Activated CD4-positive, alpha-beta T cell treated with anti-CD3 and anti-CD28 coated beads, Interleukin-2, amount 50 U/mL, for 48 hours (primary cell): Measurements from ENCODE around the gene CMPK1.
"Not testable (repeated sequence)": the region's sequence is repeated elsewhere in the genome, so short reads cannot be mapped to it uniquely, and the experiment has no call there.

ENCODE experiments used
- DNase-seq, 2 experiments: peaks; one replicate each; pipeline ENCODE4 v3.0.0-alpha.2; 2020

Gene CMPK1, protein sequence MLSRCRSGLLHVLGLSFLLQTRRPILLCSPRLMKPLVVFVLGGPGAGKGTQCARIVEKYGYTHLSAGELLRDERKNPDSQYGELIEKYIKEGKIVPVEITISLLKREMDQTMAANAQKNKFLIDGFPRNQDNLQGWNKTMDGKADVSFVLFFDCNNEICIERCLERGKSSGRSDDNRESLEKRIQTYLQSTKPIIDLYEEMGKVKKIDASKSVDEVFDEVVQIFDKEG

DNA sequence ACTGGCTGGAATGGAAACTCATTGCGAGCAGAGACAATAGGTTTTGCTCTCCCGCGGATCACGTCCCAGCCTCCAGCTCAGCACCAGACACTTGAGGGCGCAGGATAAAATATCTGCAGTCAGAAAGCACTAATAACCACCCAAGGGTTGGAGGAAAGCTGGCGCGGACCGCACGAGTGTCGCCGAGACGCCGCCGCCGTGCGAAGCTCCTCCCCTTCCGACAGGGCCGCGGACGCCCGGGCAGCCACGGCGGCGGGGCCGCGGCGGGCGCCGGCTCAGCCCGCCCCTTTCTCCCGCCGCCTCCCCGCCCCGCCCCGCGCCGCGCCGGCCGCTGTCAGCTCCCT is at the start of gene CMPK1:
Gene CMPK1 (plus strand): TSS at position 213 of the 344 bp plus-strand sequence. CDS start 156 bp downstream, outside the sequence.
- peak; percentile 78 to 82 for DNase-seq

DNA sequence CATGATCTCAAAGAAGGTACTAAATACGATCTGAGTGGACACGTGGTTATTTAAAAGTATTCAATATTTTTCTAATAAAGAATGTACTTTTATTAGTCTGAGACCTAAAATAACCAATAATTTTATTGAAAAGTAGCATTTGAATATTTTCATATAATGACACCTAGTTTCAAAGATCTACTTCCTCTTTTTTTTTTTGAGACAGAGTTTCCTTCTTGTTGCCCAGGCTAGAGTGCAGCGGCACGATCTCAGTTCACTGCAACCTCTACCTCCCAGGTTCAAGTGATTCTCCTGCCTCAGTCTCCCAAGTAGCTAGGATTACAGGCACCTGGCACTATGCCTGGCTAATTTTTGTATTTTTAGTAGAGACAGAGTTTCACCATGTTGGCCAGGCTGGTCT is 45.5 kb upstream of the CMPK1 start:
- not testable (repeated sequence) for DNase-seq

DNA sequence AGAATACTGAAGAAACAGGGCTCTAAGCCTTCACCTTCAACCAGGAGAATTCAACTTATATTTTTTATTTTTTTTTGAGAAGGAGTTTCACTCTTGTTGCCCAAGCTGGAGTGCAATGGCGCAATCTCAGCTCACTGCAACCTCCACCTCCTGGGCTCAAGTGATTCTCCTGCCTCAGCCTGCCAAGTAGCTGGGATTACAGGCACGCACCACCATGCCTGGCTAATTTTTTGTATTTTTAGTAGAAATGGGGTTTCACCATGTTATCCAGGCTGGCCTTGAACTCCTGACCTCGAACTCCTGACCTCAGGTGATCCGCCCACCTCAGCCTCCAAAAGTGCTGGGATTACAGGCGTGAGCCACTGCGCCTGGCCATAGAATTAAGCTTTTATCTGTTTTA is 38.7 kb upstream of the CMPK1 start:
- not testable (repeated sequence) for DNase-seq

DNA sequence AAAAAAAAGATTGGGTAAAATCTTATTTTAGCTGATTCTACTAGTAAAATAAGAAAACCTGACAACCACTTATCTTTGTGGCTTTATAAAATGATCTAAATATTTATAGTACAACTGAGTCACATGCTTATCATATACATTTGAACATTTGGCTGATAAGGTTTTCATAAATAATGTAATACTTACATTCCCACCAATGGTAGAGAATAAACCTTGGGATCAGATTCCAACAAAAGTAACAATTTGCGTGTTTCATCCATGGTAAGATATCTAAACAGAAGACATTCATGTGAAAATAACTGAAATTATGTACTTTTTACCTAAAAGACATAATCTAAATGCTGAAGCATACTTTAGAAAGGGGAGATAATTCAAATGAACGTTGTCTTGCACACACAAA is 38.0 kb upstream of the CMPK1 start:
- DNase-seq, result no peak

DNA sequence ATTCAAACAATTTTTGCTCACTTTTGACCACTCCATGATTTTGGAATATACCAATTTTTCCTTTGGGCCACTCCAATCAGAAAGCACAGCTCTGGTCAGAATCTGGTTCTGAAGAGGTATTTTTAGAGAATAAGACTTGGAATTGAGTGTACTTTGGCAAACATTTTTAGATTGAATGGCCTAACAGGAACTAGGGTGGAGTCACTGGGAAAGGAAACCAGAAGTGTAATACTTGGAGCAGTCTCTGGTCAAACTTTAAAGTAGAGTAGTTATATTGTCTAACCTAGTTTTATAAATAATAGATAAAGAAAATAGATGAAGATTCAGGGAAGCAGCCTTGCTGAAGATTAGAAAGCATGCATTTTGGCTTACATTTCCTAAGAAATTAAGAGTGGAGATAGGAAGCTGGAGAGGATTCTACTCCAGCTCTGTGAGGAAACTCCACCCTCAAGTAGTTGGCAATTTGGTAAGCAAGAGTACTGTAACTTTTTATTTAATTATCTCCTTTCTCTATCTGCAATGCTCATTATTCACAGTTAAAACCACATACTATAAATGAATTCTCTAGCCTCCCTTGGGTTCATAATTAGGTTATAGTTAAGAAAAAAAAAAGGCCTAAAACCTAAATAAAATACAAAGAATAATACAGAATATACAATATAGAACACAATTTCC is 35.4 kb upstream of the CMPK1 start:
- DNase-seq, result no peak

DNA sequence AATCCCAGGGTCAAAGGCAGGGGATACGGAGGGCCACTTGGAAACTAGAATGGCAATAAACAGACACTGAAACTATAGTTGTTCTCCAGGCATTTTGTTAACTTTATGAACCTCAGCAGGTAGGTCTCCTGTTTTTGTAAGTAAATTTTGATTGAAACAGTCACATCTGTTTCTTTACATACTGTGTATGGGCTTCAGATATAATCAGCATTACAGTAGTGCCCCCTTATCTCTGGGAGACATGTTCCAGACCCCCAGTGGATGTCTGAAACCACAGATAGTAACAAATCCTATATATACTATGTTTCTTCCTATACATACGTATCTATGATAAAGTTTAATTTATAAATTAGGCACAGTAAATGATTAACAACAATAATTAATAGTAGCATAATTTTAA is 31.1 kb upstream of the CMPK1 start:
- no peak for DNase-seq

DNA sequence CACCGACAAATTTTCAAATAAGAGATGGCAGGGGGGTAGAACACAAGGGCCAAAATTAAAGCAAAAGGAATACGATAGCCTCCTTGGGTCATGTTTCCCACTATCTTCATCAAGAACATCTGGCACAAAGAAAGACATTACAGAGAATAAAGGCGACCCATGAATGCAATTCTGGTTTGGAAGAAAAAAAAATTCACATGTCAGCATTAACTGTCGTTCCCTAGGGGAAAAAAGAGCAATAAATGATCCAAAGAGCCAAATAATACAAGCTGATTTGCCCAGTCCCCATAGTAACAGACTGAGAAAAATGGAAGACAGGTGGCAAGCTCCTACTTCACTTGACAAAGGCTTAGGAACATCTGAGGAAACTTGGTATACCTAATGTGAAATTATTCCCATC is 24.2 kb upstream of the CMPK1 start:
- no peak for DNase-seq

DNA sequence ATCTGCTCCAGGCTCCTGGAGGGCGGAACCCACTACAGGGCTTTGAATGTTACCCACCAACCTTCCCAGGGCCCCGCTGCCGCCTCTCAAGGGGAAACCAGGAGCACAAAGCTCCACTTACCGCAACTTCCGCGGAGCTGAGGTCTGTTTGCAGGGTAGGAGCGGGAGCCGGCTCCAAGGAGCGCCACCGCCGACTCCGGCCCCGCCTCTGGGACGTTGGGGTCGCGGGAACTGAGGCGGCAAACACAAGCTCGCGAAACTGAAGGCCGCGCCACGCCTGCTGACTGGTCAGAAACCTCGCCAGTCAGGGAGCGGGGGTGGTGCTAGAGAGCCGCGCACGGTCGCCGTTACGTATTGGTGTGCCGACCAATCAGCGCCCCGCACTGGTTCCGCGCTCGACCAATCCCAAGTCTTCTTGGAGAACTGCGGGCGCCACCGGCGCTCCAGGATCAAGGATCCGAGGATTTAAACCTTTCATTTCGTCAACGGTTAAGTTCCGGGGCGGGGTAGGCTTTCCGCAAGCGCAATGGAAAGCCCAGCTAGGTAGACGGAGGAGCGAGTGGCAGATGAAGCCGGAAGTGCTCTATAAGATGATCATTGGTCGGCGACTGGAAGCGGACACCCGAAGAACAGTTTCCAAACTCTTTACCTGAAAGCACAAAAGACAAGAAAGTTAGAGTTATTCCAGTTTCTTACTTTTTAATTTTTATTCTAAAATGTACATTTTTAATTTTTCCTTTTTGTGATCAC is 19.5 kb upstream of the CMPK1 start, which contains the start of gene STIL:
Gene STIL (minus strand): TSS at position 233 of the 750 bp plus-strand sequence. CDS start 3,828 bp downstream, outside the sequence.
- DNase-seq, result peak; percentile 97 to 99

DNA sequence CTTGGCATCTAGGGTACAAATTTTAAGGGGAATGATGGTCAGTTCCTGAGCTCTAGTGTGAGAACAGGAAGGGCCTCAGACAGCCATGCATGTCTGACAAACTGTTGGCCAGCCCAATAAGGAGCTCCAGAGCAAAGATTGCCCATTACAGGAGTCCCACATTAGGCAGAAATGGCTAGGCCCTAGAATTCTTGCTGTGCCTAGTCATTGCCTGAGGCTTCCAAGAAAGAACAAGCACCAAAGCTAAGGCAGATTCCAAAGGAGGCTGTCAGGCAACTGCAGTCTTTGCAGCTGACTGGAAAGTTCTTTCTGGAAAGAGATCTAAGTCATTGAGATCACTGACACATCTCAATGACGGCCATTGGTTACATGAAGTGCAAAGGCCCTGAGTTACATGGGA is 15.7 kb upstream of the CMPK1 start:
- no peak for DNase-seq

DNA sequence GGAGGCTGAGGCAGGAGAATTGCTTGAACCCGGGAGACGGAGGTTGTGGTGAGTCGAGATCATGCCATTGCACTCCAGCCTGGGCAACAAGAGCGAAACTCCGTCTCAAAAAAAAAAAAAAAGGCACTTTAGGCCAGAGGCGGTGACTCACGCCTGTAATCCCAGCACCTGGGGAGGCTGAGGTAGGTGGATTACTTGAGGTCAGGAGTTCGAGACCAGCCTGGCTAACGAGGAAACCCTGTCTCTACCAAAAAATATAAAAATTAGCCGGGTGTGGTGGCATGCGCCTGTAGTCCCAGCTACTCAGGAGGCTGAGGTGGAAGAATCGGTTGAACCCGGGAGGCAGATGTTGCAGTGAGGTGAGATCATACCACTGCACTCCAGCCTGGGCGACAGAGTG is 13.6 kb upstream of the CMPK1 start:
- DNase-seq, result not testable (repeated sequence)

DNA sequence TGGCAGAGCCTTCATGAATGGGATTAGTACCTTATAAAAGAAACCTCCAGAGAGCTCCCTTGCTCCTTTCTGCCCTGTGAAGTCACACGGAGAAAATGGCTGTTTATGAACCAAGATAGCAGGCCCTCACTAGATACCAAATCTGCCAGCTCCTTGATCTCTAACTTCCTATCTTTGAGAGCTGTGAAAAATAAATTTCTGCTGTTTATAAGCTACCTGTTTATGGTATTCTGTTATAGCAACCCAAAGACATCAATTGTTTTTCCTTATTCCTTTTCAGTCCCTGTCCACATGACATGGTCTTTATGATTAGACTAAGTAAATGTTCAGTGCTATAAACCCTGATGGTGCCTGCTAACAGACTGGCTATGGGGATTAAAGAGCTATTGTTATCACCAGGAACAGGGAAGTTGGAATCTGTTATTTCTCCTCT is 10.0 kb upstream of the CMPK1 start:
- no peak for DNase-seq

DNA sequence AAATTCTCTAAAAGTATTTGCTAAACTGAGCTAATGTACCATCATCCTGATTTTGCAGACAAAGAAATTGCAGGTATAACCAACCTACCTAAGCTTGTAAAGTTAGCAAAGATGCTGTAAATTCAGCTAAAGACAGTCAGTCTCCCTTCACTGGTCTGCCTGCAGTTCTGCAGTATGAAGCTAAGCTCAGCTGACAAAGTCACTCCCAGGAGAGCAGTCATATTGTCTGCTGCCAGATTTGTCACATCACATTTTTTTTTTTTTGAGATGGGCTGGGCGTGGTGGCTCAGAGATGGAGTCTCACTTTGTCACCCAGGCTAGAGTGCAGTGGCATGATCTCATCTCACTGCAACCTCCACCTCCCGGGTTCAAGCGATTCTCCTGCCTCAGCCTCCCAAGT is 8.9 kb upstream of the CMPK1 start:
- no peak for DNase-seq

DNA sequence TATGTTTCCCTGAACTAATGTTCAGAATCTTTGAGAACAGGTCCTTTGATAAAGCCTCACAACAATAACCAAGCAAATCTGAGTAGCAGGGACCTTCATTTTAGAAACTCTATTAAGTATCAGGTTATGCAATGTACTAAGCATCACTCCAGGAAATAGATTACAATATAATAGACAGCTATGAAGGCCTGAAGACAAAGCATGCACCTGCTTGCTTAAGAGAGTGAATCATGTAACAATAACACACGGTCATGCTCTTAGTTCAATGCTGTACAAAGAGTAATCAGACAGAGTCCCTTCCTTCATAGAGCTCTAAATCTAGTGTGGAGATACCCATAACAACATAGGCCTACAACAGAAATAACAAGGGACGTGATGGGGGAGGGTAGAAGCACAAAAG is 8.1 kb upstream of the CMPK1 start:
- no peak for DNase-seq

DNA sequence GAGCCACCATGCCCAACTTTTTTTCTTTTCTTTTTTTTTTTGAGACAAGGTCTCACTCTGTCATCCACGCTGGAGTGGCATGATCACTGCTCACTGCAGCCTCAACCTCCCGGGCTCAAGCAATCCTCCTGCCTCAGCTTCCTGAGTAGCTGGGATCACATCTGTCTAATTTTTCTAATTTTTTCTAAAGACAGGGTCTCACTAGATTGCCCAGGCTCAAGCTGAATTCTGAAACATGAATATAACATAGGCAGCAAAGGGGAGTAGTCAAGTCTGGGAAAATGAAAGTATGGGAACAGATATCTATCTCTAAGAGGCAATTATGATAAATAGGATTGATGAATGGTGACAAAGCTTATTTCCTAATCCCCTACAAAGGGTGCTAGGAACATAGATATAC is 7.3 kb upstream of the CMPK1 start:
- DNase-seq, result no peak

DNA sequence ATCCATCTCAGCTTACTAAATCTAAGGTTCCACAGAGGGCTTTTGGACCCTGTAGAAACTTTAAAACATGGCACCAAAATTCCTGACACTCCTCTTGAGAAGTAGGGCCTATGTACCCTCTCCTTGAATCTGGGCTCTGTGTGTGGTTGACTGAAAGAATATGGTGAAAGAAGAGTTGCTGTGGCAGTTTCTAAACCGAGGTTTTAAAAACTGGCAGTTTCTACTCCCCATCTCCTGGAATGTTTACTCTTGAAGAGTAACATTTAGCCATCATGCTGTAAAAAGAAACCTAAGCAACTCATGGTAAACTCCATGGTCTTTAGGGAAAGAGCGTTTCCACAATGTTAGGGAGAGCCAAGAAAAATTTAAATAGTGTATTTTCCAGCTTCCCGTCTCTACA is 4.6 kb upstream of the CMPK1 start:
- no peak for DNase-seq

DNA sequence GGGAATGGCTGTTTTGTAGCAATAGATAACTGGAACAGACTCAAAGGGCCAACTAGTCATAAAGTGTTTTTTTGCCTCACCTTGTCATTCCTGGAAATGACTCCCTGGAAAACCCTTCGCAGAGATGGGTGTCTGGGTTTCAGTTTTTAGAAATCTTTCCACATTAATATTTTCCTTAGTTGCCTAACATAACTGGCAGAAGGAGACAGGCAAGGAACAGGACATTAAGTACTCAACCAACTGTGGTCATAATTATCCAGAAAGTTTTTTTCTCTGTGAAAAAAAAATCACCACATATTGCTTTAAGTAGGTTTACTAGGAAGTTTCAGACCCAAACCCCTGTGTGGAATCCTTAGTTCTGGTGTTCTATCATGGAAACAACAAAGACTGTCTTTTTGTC is 3.4 kb upstream of the CMPK1 start:
- no peak for DNase-seq

DNA sequence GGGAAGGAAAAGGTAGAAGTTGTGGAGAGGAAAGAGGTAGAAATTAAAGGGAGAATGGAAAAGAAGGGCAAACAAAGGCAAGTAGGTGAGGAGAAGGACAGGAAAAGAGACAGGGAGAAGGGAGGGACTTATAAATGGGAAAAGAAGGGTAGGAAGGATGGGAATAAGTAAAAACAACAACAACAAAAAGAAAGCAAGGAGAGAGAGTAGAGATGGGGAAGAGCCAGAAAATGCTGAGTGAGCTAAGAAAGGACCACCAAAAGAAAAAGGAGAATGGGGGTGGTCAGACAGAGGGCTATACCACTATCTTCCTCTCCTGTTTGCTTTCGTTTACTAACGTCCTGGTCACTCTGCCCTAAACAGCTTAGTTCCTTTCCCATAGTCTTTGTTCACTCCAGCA is 1.7 kb upstream of the CMPK1 start:
- no peak for DNase-seq

DNA sequence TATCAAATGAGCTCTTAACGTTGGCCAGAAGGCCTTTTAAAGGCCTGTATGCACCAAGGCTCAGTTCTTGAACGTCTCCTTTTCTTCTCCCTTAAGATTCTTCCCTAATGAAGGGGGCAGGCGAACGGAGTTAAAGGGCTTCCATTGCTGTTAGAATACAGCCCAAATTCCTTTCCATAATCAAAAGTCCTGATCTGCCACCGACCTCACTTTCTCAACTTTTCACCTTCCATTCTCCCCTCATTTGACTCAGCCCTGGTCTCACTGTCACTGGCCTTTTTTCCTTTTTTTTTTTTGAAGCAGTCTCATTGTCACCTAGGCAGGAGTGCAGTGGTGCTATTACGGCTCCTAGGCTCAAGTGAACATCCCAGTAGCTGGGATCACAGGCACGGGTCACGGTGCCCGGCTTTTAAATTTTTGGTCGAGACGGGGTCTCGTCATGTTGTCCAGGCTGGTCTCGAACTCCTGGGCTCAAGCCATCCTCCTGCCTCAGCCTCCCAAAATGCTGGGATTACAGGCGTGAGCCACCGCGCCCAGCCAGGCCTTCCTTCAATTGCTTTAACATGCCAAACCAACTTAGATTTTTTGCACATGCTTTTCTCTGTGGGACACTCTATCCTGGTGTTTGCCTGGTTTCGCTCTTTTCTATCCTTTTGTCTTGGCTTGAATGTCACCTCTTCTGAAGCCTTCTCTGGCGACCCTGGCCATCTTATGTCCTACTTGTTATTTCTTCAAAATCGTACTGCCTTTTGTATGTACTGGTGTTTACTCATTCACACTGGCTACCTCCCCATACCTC is 612 bp upstream of the CMPK1 start:
- no peak for DNase-seq

DNA sequence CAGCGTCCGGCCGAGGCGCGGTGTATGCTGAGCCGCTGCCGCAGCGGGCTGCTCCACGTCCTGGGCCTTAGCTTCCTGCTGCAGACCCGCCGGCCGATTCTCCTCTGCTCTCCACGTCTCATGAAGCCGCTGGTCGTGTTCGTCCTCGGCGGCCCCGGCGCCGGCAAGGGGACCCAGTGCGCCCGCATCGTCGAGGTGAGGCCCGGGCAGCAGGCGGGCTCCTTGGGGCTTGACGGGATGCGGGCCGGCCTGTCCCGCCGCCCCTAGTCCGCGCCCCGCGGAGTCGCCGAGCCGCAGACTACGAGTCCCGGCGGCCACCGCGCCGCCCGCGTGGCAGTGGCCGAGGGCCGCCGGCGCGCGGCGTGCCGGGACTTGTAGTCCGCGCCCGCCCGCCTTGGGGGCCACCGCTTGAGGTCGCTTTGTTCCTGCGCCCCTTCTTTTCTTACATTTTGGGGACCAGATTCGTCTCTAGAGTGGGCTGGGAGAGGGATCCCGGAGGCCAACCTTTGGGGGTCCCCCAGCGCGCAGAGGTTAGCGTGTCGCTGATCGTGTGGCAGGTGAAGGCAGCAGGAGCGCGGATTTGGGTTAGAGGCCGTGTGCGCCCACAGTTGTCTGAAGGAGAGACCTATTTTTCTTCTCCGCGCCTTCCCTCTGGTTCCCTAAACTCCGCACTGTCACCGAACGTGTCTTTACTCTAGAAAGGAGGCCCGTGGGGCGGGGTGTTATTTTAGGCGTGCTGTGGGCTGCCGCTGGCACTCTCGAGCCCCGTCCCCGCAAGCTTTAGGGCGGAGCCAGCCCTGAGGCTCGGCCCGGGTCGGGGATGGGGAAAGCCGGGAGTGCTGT is 553 bp downstream of the CMPK1 start:
- peak; percentile 76 to 80 for DNase-seq

DNA sequence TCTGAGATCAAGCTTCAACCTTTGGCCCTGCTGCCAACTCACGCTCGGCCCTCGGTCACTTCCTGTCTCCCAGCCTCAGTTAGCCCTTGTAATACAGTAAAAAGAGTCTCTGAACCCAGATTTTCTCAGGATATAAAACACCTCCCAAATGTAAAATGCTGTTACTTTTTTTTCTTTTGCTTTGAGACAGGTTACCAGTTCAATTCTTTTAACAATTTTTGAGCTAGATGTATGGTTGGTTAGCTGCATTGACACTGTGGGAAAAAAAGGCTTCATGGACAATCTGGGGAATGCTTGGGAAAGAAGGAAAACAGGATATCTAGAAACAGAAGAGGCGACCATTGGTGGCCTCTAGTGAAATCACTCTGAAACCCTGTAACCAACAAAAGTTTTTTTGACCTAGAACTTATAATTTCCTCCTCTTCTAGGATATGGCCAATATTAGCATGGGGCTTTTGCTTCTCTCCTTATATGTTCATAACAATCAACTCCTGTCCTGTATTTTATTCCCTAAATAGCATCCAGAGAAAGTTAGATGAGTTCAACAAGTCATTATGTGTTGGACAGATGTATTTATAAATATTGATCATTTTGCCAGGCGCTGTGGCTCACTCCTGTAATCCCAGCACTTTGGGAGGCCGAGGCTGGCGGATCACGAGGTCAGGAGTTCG is 1.3 kb downstream of the CMPK1 start:
- no peak for DNase-seq

DNA sequence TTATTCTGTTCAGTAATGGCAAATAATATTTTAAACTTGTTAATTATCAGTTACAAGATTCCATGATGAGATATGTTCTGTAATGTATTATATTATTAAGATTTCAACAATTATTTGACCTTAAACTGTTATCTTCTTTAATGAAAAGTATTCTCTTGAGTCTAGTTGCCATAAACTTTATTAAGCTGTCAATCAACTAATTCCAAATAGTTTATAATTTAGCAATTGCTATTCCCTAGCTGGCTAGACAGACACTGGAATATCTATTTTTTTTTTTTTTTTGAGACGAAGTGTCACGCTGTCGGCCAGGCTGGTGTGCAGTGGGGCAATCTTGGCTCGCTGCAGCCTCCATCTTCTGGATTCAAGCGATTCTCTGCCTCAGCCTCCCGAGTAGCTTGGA is 3.8 kb downstream of the CMPK1 start:
- no peak for DNase-seq
